COR-L47 (cell line): Measurements from ENCODE around the gene SCCPDH.

ENCODE experiments used
- DNase-seq: peaks from one replicate; lab custom pipeline; 2025; lab: John Stamatoyannopoulos, UW

The SCCPDH gene

DNA sequence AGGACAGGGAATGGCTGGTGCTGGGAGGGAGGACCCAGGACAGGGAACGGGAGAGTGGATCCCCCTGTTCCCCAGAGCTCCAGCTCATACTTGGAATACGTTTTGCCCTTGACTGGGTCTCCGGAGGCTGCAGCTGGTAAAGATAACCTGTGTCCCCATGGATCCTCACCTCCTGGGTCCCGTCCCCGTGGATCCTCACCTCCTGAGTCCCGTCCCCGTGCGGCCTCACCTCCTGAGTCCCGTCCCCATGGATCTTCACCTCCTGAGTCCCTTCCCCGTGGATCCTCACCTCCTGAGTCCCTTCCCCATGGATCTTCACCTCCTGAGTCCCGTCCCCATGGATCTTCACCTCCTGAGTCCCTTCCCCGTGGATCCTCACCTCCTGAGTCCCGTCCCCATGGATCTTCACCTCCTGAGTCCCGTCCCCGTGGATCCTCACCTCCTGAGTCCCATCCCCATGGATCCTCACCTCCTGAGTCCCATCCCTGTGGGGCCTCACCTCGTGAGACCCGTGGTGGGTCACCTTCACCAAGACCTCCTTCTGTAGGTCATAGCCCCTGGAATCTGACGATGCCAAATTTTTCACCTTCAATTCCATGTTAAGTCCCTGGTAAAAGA is 61.4 kb downstream of the SCCPDH start:
- no peak for DNase-seq

DNA sequence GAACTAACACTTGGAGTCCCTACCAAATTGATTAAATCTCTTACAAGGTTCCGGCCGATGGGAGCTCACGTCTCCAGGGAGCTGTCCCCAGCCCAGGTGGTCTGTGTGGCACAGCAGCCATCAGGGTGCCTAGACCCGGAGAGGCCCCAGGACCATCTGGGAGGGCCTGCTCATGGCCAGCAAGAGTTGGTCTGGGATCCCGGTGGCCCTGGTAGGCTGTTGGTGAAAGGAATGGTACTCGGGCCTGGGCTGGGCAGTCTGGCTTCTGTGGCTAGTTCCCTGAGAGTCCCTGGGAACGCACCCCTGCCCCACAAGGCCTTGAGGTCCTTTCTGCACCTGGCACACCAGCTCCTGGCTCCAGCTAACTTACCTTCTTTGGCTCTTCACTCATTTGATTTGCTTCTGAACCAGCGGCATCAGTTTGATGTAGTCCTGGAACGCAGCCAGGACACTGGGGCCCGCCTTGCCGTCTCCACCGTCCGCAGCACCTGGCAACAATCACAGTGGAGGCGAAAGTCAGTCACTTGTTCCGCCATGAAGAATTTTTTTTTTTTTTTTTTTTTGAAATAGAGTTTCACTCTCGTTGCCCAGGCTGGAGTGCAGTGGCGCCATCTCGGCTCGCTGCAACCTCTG is 62.5 kb downstream of the SCCPDH start:
- peak; percentile 74 for DNase-seq

GRCh38 chr1:246787781-246788513 is 63.7 kb downstream of the SCCPDH start:
- DNase-seq = no peak

- no peak for DNase-seq
Measured at GRCh38 chr1:246788895-246789338, 64.7 kb downstream of the SCCPDH start.

GRCh38 chr1:246789454-246790339 is 65.5 kb downstream of the SCCPDH start:
- DNase-seq = no peak

GRCh38 chr1:246790364-246790763 is 66.2 kb downstream of the SCCPDH start:
- DNase-seq = no peak

GRCh38 chr1:246790833-246791232 is 66.6 kb downstream of the SCCPDH start:
- no peak for DNase-seq

DNA sequence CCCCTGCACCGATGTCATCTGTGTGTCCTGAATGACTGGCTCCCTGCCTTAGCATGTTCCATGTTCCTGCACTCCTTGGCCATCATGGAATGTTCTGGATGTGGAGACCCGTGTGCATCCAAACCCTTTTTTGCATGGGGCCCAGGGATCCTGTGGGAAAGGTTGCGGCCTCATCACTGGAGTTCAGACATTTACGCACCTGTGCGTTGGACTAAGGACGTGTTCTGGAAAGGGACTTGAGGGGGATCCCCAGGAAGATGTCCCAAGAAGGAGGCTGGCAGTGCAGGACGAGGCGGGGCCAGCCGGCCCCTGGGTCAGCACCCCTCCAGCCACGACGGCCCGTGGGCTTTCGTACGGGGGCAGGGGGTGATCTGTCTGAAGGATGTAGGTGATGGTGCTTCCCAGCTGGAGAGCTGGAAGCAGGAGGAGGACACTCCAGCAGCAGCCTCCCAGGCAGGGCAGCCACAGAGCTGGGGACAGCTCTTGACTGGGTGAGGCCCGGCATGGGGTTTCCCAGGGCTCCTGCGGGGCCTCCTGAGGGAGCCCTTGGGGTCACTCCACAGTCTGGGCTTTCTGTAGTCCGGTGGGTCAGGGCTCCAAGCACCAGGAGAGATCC is 67.2 kb downstream of the SCCPDH start:
- no peak for DNase-seq

DNA sequence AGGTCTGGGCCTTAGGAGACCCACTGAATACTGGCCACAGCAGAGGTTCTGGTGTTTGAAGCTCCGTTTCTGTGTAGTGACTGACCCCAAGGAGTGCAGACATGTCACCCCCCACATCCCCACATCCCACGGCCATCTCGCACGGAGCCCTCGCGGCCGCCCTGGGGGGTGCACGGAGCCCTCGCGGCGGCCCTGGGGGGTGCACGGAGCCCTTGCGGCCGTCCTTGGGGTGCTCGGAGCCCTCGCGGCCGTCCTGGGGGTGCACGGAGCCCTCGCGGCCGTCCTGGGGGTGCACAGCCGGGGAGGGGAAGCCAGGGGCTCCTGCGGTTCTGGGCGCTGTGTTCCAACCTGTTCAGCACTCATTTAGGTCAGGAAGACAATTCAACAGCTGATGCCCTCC is 68.4 kb downstream of the SCCPDH start:
- no peak for DNase-seq

DNA sequence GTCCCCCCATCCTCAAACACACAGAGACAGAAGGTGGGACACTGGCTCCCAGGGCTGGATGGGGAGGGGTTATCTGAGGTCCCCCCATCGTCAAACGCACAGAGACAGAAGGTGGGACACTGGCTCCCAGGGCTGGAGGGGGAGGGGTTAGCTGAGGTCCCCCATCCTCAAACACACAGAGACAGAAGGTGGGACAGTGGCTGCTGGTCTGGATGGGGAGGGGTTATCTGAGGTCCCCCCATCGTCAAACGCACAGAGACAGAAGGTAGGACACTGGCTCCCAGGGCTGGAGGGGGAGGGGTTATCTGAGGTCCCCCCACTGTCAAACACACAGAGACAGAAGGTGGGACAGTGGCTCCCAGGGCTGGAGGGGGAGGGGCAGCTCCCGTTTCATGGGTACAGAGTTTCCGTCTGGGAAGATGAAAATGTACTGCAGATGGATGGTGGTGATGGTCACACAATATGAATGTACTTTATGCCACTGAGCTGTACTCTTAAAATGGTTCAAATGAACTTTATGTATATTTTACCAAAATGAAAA is 69.2 kb downstream of the SCCPDH start:
- no peak for DNase-seq

DNA sequence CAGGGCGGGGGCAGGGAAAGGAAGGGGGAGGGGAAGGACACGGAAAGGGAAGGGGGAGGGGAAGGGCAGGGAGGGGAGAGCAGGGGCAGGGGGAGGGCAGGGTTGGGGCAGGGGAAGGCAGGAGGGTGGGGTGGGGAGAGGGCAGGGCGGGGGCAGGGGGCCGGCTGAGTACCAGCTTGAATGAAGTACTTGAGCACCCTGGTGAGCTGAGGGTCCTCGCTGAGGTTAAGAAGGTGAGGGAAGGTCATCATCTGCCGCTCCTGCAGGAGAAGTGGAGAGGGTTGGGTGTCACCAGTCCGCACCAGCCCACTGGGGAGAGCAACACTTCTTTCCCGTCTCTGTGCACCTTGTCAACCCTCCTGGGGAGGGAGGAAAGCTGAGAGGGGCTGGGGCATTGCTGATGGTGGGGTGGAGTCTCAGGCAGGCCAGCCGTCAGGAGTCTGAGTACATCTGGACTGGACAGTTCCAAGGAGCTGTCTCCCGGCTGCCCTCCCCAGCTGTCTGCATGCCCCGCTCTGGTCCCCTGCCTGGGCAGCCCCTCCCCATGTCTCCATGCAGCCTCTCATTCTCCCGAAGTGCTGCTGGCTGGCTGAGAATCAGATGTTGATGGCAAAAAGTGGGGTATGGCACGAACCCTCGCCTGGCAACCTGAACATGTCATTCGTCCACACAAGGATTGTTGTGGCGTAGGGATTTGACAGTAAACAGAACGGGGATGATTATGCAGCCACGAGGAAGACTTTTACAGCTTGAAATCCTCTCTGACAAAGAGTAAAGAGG is 70.0 kb downstream of the SCCPDH start:
- no peak for DNase-seq

- DNase-seq = no peak
Measured at GRCh38 chr1:246794828-246795671, 70.8 kb downstream of the SCCPDH start.

- DNase-seq = no peak
Measured at GRCh38 chr1:246795906-246796694, 71.9 kb downstream of the SCCPDH start.

DNA sequence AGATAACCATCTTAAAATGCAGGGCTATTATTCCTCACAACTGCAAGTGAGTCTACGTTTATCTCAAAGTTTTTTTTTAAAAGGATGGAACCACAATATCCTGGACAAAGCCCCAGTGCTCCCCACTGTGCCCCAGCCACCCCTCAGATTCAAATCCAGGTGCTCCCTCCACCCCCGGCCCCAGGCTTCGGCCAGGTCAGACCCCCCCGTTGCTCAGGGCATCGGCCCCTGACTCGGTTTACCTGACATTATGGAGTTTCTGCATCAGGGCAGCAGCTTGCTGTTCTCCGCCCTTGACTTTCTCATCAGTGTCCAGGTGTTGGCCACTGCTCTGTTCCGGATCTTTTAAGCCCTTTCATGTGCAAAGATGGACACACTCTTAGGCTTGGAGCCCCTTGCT is 72.9 kb downstream of the SCCPDH start:
- no peak for DNase-seq

GRCh38 chr1:246797597-246797996 is 73.4 kb downstream of the SCCPDH start:
- DNase-seq = no peak

- no peak for DNase-seq
Measured at GRCh38 chr1:246798107-246798506, 73.9 kb downstream of the SCCPDH start.

GRCh38 chr1:246798606-246799496 is 74.6 kb downstream of the SCCPDH start:
- DNase-seq = no peak

- DNase-seq = no peak
Measured at GRCh38 chr1:246800356-246800755, 76.1 kb downstream of the SCCPDH start.
